ENCODE results near the gene GPR139. TPM values are rescaled to one million over a fixed set of nuclear protein-coding genes. Genes with fewer than 3 reads are reported as not detected.

The GPR139 gene
- total RNA-seq, 1 experiment from 2014 or later, result 0.22 TPM

DNA sequence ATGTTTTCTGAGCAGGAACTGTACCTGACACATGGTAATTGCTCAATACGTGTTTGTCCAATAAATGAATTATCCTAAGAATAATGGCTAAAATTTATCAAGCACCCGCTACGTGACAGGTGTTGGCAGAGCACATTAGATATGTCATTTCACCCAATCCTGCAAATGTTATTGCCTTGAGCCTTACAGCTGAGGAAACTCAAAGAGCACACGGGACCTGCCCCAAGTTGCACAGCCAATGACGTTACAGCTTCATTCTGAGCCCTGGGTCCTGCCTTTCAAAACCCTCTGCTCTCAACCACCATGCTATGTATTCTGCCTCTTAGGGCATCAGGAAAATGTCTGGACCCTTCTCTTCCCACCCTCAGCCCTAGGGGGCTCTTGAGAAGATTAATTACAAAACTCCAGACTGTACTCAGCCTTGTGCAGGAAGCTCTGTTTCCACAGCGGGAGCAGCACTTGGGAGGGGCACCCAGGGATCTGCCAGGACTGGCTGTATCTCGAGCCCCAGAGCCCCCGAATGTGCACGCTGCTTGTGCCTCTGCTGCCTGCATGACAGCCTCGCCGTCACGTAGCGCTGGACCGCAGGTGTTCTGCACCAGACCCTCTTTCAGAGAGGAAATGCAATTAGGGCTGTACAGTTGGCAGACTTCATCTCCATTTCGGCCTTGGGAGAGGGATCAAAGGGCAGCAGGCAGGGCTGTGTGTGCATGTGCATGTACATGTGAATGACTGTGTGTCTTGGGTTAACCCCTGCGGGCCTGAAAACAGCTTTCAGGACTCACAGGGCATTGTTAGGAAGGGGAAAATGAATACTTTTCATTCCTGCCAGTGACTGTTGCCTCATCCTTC is 71.6 kb downstream of the GPR139 start:
- TF ChIP-seq, protein P1, sequence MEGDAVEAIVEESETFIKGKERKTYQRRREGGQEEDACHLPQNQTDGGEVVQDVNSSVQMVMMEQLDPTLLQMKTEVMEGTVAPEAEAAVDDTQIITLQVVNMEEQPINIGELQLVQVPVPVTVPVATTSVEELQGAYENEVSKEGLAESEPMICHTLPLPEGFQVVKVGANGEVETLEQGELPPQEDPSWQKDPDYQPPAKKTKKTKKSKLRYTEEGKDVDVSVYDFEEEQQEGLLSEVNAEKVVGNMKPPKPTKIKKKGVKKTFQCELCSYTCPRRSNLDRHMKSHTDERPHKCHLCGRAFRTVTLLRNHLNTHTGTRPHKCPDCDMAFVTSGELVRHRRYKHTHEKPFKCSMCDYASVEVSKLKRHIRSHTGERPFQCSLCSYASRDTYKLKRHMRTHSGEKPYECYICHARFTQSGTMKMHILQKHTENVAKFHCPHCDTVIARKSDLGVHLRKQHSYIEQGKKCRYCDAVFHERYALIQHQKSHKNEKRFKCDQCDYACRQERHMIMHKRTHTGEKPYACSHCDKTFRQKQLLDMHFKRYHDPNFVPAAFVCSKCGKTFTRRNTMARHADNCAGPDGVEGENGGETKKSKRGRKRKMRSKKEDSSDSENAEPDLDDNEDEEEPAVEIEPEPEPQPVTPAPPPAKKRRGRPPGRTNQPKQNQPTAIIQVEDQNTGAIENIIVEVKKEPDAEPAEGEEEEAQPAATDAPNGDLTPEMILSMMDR (conservative IDR thresholded peaks at IDR 0.05), result no peak
- Histone ChIP-seq H4K5ac (ENCODE audit: insufficient read length, low read depth, low read length) (no peak overlapping the region), H2BK5ac (ENCODE audit: insufficient read length, low read length) (no peak overlapping the region), H3K9me3 (ENCODE audit: control insufficient read depth, low read depth, low read length) (no peaks in the 10 kb centered on the region), H3K23ac (ENCODE audit: insufficient read length, low read depth, low read length) (no peak overlapping the region), H3K4me1 (ENCODE audit: insufficient read depth, low read length) (no peaks in the 10 kb centered on the region), H2BK15ac (ENCODE audit: low read depth, low read length) (no peak overlapping the region), H3K4me2 (ENCODE audit: insufficient read depth, insufficient read length, low read length) (no peak overlapping the region), H3K9ac (ENCODE audit: extremely low read depth, insufficient read length, low read length) (no peak overlapping the region), H3K18ac (ENCODE audit: insufficient read length, low read depth, low read length) (no peak overlapping the region), H3K14ac (ENCODE audit: insufficient read depth, low read length) (no peak overlapping the region), H2AFZ (ENCODE audit: low read length) (no peak overlapping the region), H3K4ac (ENCODE audit: low read depth, low read length) (no peak overlapping the region), H4K8ac (replicated peaks; ENCODE audit: insufficient read length, low read depth, low read length) (no peak overlapping the region), H4K91ac (ENCODE audit: insufficient read length, low read depth, low read length) (no peak overlapping the region), H4K20me1 (ENCODE audit: control insufficient read depth, insufficient read depth, insufficient read length) (no peaks in the 10 kb centered on the region), H2BK12ac (ENCODE audit: insufficient read length, low read depth, low read length) (no peak overlapping the region), H3K56ac (ENCODE audit: insufficient read length, low read depth, low read length) (no peak overlapping the region), H3K27ac (ENCODE audit: insufficient read length, low read depth, low read length) (no peak overlapping the region), H2BK120ac (ENCODE audit: low read depth, low read length, poor library complexity, severe bottlenecking) (no peak overlapping the region), H3K79me1 (ENCODE audit: insufficient read depth, low read depth, low read length, poor library complexity, severe bottlenecking) (no peaks in the 10 kb centered on the region), H3K79me2 (ENCODE audit: insufficient read depth, low read length) (no peaks in the 10 kb centered on the region), H3K27me3 (ENCODE audit: insufficient read depth, low read length) (no peaks in the 10 kb centered on the region), H3K23me2 (ENCODE audit: insufficient read length, low read depth, low read length, poor library complexity, severe bottlenecking) (no peaks in the 10 kb centered on the region), H3T11ph (ENCODE audit: low read length) (no peak overlapping the region), H2BK20ac (ENCODE audit: low read depth, low read length, poor library complexity, severe bottlenecking) (no peak overlapping the region), H2AK5ac (ENCODE audit: insufficient read length, low read length) (no peak overlapping the region)
- DNase-seq, result no peak
- WGBS (ENCODE audit: extremely low coverage, insufficient read length, low lambda C conversion rate), result no CpG with 5 or more reads among the region's 16 CpGs
- no peak overlapping the region for H3K4me3 Mint-ChIP-seq
- no peaks in the 10 kb centered on the region for H3K36me3 Mint-ChIP-seq (ENCODE audit: insufficient read depth in 1 of 3, low read depth in 3 of 3)
- H3K9me3 Mint-ChIP-seq, result no peaks in the 10 kb centered on the region
- peaks cover 4 to 6% of the 10 kb centered on the region in 2 experiments for H3K4me1 Mint-ChIP-seq
- H3K27ac Mint-ChIP-seq, result no peak overlapping the region
- H3K27me3 Mint-ChIP-seq (ENCODE audit: low read depth), result peaks cover 5% of the 10 kb centered on the region; the same call in 1 of the 2 replicates

Data from H9 (cell line).